ENCODE measurements around the gene DENND2A. TPM values are rescaled to one million over a fixed set of nuclear protein-coding genes. Genes with fewer than 3 reads are reported as not detected.
A peak's percentile ranks its signal among the peaks of the same experiment; 100 is the strongest.

The DENND2A gene
- total RNA-seq, 1 experiment from 2014 or later, result 7.3 TPM

DNA sequence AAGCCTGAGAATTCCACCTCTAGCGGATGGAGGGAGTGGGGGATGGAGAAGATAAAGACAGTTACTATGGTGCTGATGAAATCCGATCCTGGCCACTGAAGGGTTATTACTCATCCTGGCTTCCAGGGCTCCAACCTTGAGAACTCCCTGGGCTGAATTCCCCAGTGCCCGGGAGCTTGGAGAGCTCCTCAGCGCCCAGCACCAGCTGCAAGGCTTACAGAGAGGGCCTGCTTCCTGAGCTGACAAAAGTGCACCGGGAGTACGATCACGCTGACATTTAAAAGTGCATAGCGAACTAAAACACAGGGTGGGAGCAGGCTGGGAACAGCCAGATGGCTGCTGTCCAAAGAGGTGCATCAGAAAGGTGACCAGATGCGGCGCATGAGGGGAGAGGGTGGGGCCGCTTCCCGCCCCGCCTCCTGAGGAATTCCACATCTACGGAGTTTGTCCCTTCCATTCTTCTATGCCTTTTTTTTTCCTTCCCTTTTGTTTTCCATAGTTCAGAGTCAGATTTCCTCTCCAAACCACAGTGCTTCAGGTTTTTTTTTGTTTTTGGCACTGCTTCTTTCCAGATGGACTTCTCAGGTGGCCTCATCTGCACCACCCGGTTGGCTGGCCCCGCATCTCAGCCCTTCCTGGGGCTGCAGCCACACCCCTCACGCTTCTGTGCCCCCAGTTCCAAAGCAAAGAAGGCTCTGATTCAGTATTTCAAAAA, 98.9 kb downstream of the DENND2A start:
- H3K4me2 ChIP-seq (ENCODE audit: insufficient read depth, insufficient read length, low read length), result peak overlapping the region; percentile 57
- H3K23ac ChIP-seq (ENCODE audit: insufficient read length, low read depth, low read length), result no peak overlapping the region
- peak overlapping the region; percentile 88; the same call in 1 of the 2 replicates for H3K14ac ChIP-seq (ENCODE audit: insufficient read depth, low read length)
- H3K56ac ChIP-seq (ENCODE audit: insufficient read length, low read depth, low read length), result no peak overlapping the region
- peak overlapping the region; percentile 8 for H2BK120ac ChIP-seq (ENCODE audit: low read depth, low read length, poor library complexity, severe bottlenecking)
- Mint-ChIP-seq H3K4me3 (peak overlapping the region; percentile 59 to 70), H3K27ac (peak overlapping the region; percentile 95 to 99 (median 98)), H3K36me3 (ENCODE audit: insufficient read depth in 1 of 3, low read depth in 3 of 3) (no peaks in the 10 kb centered on the region; a peak in 1 of 7 replicates), H3K4me1 (peaks cover 20 to 29% of the 10 kb centered on the region in 2 experiments), H3K9me3 (no peaks in the 10 kb centered on the region), H3K27me3 (ENCODE audit: low read depth) (peaks cover 2% of the 10 kb centered on the region; the same call in 1 of the 2 replicates)
- H3K18ac ChIP-seq (ENCODE audit: insufficient read length, low read depth, low read length), result peak overlapping the region; percentile 95
- no CpG with 5 or more reads among the region's 17 CpGs for WGBS (ENCODE audit: extremely low coverage, insufficient read length, low lambda C conversion rate)
- peak overlapping the region; percentile 88 for H3K27ac ChIP-seq (ENCODE audit: insufficient read length, low read depth, low read length)
- TF ChIP-seq, protein P1, sequence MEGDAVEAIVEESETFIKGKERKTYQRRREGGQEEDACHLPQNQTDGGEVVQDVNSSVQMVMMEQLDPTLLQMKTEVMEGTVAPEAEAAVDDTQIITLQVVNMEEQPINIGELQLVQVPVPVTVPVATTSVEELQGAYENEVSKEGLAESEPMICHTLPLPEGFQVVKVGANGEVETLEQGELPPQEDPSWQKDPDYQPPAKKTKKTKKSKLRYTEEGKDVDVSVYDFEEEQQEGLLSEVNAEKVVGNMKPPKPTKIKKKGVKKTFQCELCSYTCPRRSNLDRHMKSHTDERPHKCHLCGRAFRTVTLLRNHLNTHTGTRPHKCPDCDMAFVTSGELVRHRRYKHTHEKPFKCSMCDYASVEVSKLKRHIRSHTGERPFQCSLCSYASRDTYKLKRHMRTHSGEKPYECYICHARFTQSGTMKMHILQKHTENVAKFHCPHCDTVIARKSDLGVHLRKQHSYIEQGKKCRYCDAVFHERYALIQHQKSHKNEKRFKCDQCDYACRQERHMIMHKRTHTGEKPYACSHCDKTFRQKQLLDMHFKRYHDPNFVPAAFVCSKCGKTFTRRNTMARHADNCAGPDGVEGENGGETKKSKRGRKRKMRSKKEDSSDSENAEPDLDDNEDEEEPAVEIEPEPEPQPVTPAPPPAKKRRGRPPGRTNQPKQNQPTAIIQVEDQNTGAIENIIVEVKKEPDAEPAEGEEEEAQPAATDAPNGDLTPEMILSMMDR (conservative IDR thresholded peaks at IDR 0.05), result no peak
- no peaks in the 10 kb centered on the region for H3K79me1 ChIP-seq (ENCODE audit: insufficient read depth, low read depth, low read length, poor library complexity, severe bottlenecking)
- H4K8ac ChIP-seq (replicated peaks; ENCODE audit: insufficient read length, low read depth, low read length), result no peak overlapping the region
- H2AK5ac ChIP-seq (ENCODE audit: insufficient read length, low read length), result no peak overlapping the region
- H3K27me3 ChIP-seq (ENCODE audit: insufficient read depth, low read length), result no peaks in the 10 kb centered on the region
- no peaks in the 10 kb centered on the region for H3K23me2 ChIP-seq (ENCODE audit: insufficient read length, low read depth, low read length, poor library complexity, severe bottlenecking)
- H4K20me1 ChIP-seq (ENCODE audit: control insufficient read depth, insufficient read depth, insufficient read length), result no peaks in the 10 kb centered on the region
- no peaks in the 10 kb centered on the region for H3K9me3 ChIP-seq (ENCODE audit: control insufficient read depth, low read depth, low read length)
- H3K9ac ChIP-seq (ENCODE audit: extremely low read depth, insufficient read length, low read length), result no peak overlapping the region
- H2AFZ ChIP-seq (ENCODE audit: low read length), result no peak overlapping the region
- no peak overlapping the region for H2BK20ac ChIP-seq (ENCODE audit: low read depth, low read length, poor library complexity, severe bottlenecking)
- DNase-seq, result peak; percentile 86
- H2BK15ac ChIP-seq (ENCODE audit: low read depth, low read length), result no peak overlapping the region
- H3T11ph ChIP-seq (ENCODE audit: low read length), result no peak overlapping the region
- H2BK5ac ChIP-seq (ENCODE audit: insufficient read length, low read length), result no peak overlapping the region
- H3K4ac ChIP-seq (ENCODE audit: low read depth, low read length), result no peak overlapping the region; the same call in 1 of the 2 replicates
- no peak overlapping the region for H4K5ac ChIP-seq (ENCODE audit: insufficient read length, low read depth, low read length)
- H4K91ac ChIP-seq (ENCODE audit: insufficient read length, low read depth, low read length), result no peak overlapping the region
- H3K4me1 ChIP-seq (ENCODE audit: insufficient read depth, low read length), result peaks cover 7% of the 10 kb centered on the region; the same call in 1 of the 2 replicates
- H3K79me2 ChIP-seq (ENCODE audit: insufficient read depth, low read length), result no peaks in the 10 kb centered on the region
- peak overlapping the region; percentile 27 for H2BK12ac ChIP-seq (ENCODE audit: insufficient read length, low read depth, low read length)
